HG02588 (cell line): ENCODE data around the gene NEK9.

Source experiments
- ATAC-seq: cut with Tn5 transposase; IDR thresholded peaks from one replicate; pipeline ENCODE4 v1.9.1; 2021; ENCODE audit warnings: mild to moderate bottlenecking, moderate library complexity; ENCODE audit not compliant: unreplicated experiment

NEK9 gene

DNA sequence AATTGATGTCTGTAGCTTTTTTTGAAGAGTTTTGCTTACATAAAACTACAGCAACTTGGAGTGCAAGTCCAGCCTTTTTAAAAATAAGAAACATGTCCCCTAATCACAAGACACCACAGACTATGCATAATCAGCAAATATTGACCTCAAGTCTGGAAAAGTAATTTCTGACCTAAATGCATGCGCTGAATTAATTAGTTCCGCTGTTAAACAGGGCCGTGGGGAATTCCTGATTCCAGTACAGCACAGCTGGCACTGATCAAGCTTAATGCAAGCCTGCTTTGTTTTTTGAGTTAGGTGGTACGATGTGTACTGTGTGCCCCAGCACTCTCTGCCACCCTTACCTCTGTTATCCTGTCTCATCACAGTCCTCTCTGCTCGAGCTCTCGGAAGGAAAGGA is 84.8 kb downstream of the NEK9 start:
- no peak for ATAC-seq

DNA sequence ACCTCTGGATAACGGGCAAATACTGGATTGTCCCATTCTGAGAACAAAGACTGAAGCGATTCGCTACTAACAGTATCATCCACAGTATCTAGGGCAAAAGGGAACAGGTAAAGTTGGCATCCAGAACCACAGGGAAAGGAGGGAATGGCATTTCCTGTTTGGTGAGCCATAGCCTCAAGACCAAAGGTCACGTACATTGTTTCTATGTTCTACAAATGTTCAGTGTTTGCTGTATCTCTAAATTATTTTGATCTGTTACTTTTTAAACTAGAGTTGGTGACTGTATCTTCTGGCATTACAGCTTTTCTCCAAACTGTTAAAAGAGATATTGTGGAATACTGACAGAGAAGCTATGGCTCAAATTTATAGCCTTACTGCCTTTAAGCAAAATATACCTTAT is 85.2 kb downstream of the NEK9 start:
- no peak for ATAC-seq

DNA sequence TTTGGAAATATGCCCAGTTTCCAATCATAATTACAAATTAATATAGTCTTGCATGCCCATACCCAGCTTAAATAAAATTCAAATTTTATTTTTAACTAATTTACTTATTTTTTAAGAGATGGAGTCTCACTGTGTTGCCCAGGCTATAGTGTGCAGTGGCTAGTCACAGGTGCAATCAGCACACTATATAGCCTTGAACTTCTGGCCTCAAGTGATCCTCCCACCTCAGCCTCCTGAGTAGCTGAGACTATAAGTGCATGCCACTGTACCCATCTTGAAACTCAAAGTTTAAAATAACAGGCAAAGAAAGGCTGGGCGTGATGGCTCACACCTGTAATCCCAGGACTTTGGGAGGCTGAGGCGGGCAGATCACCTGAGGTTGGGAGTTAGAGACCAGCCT is 85.9 kb downstream of the NEK9 start:
- no peak for ATAC-seq

- no peak for ATAC-seq
Observed at GRCh38 chr14:75040507-75040906, 86.3 kb downstream of the NEK9 start.

- ATAC-seq, result no peak
Observed at GRCh38 chr14:75032939-75033338, 93.9 kb downstream of the NEK9 start.

GRCh38 chr14:75030147-75030546 is 96.7 kb downstream of the NEK9 start:
- ATAC-seq, result no peak
